HG02885 (cell line): ENCODE measurements around the gene MEP1B.

ENCODE experiments used
- ATAC-seq: cut with Tn5 transposase; IDR thresholded peaks from one replicate; pipeline ENCODE4 v1.9.1; 2021; ENCODE audit warnings: mild to moderate bottlenecking; ENCODE audit not compliant: unreplicated experiment, poor library complexity

The MEP1B gene

DNA sequence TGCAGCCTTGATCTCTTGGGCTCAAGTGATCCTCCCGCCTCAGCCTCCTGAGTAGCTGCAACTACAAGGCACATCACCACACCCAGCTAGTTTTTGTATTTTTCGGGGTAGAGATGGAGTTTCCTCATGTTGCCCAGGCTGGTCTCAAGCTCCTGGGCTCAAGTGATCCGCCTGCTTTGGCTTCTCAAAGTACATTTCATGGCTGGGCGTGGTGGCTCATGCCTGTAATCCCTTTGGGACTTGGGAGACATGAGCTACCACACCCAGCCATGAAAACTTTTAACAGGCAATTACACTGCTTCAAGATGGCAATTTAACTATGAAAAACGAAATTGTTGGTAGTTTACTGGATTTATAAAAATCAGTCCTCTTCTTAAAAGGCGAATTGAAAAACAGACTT, 69.7 kb downstream of the MEP1B start:
- no peak for ATAC-seq

DNA sequence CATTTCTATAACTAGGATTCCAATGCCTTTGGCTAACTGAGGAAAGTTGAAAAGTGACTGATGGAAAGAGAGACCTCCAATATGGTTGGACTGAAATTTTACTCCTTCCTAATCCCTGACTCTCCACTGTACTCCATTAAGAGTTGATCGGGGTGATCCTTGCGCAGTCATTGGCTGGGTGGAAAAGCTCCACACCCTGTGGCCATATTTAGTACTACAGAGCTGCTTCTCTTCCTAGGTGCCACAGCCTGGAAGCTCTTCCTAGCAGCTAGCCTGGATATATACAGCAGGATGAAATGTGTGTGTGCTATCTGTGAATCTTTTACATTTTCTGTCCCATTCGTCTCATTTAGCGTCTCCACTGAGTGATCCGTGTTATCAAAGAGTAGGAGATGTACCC, 71.2 kb downstream of the MEP1B start:
- ATAC-seq: no peak

DNA sequence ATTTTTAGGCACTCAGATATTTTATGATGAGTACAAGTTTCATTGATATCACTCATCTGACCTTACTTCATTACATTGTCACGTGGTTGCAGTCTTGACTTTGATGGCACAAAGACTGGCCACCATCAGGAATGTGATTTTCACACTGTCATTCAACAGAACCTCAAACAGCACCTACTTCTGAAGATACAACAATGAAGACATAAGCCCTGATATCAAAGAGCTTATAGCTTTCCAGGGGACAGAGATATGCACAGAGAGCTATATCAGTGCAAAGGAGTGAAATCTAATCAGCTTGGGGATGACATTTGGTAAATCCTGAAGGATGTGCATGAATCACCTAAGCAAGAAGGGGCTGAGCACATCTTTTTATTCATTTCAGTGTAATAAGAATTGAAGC, 72.3 kb downstream of the MEP1B start:
- ATAC-seq: no peak

DNA sequence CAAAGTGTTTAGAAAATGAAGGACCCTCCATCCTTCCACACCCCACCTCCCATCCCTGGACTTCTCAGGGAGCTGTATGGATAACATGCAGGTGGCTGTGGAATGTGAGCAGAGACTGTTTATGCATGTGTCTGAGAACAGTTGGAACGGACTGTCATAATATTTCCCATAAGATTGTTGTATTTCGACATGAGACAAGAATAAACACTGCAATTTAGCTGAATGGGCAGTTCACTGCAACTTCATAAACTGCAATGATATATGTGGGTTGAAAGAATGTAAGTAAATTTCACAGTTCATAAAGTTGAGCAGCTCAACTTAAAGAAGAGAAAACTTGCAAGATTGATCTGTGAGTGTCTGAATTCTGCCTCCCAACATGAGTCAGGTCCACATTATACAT, 74.6 kb downstream of the MEP1B start:
- ATAC-seq: no peak

DNA sequence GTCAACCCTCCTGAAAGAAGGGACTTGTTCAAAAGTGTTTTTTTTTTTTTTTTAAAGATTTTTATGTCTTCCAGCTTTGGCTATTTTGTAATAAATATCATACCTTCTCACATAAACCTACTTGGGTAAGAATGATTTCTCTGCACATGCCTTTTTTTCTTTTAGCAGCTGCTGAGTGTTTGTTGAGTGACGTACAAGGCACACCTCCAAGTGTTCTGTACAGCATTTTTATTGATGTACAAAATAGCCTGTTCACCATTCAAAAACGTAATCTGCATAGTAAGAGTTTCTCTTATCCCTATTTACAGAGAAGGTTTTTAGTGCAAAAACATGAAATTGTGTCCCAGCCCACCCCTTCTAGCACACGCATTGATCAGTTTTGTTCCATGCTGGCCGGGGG, 77.6 kb downstream of the MEP1B start:
- no peak for ATAC-seq
